WTC11 (cell line): ENCODE data around the gene PIK3CG. TPM values are rescaled to one million over a fixed set of nuclear protein-coding genes. Genes with fewer than 3 reads are reported as not detected.

Experiments
- ATAC-seq: fragments of 200-7000 bp; cut with Tn5 transposase; 2 replicates; pipeline ENCODE4 v1.10.0; 2021; ENCODE audit warnings: mild to moderate bottlenecking, moderate library complexity
- CTCF ChIA-PET: fragments of 300-600 bp; sonication (Branson Sonifier 250); formaldehyde crosslinking; loops from one replicate; lab custom pipeline; 2021; ENCODE audit warnings: antibody characterized with exemption; lab: Charles Lee
- POLR2A ChIA-PET: fragments of 350-600 bp; sonication (Branson Sonifier 250); formaldehyde crosslinking; loops from one replicate; lab custom pipeline; 2021; ENCODE audit warnings: antibody characterized with exemption; lab: Charles Lee
- DNase-seq: peaks from one replicate; pipeline ENCODE4 v3.0.0; 2021; ENCODE audit warnings: low spot score
- H3K27ac Mint-ChIP-seq: 2 replicates; pipeline ENCODE4 v1.8.0; 2021; ENCODE audit warnings: mixed read lengths
- H3K27me3 Mint-ChIP-seq: 2 replicates; pipeline ENCODE4 v1.8.0; 2021; ENCODE audit warnings: low read depth, mild to moderate bottlenecking, moderate library complexity, mixed read lengths
- H3K36me3 Mint-ChIP-seq: 2 replicates; pipeline ENCODE4 v1.8.0; 2021; ENCODE audit warnings: mixed read lengths
- H3K4me1 Mint-ChIP-seq: 2 replicates; pipeline ENCODE4 v1.8.0; 2022; ENCODE audit warnings: mixed read lengths
- H3K4me3 Mint-ChIP-seq: 2 replicates; pipeline ENCODE4 v1.8.0; 2021; ENCODE audit warnings: mild to moderate bottlenecking, moderate library complexity, mixed read lengths
- H3K9me3 Mint-ChIP-seq: 2 replicates; pipeline ENCODE4 v1.8.0; 2021; ENCODE audit warnings: mixed read lengths
- ATF2 ChIP-seq: sonication (generic); formaldehyde crosslinking; IDR thresholded peaks from 2 replicates; pipeline ENCODE4 v1.8.1; 2022; ENCODE audit warnings: low read depth, missing genetic modification reagents, borderline replicate concordance
- CREB1 ChIP-seq: sonication (generic); formaldehyde crosslinking; IDR thresholded peaks from 2 replicates; pipeline ENCODE4 v1.8.0; 2023; ENCODE audit warnings: mild to moderate bottlenecking, missing genetic modification reagents
- E2F1 ChIP-seq: sonication (generic); formaldehyde crosslinking; IDR thresholded peaks from 2 replicates; pipeline ENCODE4 v1.8.0; 2022; ENCODE audit warnings: mild to moderate bottlenecking, missing genetic modification reagents
- E2F4 ChIP-seq: sonication (generic); formaldehyde crosslinking; IDR thresholded peaks from 2 replicates; pipeline ENCODE4 v1.8.1; 2022; ENCODE audit warnings: low read depth, mild to moderate bottlenecking, moderate library complexity, missing genetic modification reagents, borderline replicate concordance
- EMX1 ChIP-seq: fragments of 250-450 bp; sonication (Bioruptor Pico); IDR thresholded peaks from 2 replicates; pipeline ENCODE4 v1.8.0; 2021; ENCODE audit warnings: mild to moderate bottlenecking
- FOXP4 ChIP-seq: sonication (generic); formaldehyde crosslinking; IDR thresholded peaks from 2 replicates; pipeline ENCODE4 v1.8.0; 2022; ENCODE audit warnings: mild to moderate bottlenecking, missing genetic modification reagents
- GRHL2 ChIP-seq: fragments of 250-450 bp; sonication (Bioruptor Pico); IDR thresholded peaks from 2 replicates; pipeline ENCODE4 v1.8.0; 2022; ENCODE audit warnings: mild to moderate bottlenecking, moderate library complexity; ENCODE audit not compliant: insufficient replicate concordance, severe bottlenecking
- GTF2I ChIP-seq: fragments of 250-450 bp; sonication (Bioruptor Pico); conservative IDR thresholded peaks from 2 replicates; pipeline ENCODE4 v1.4.0; 2021; ENCODE audit warnings: mild to moderate bottlenecking
- NFATC4 ChIP-seq: fragments of 250-450 bp; sonication (Bioruptor Pico); IDR thresholded peaks from 2 replicates; pipeline ENCODE4 v1.9.0; 2021; ENCODE audit warnings: mild to moderate bottlenecking
- NFE2L1 ChIP-seq: sonication (generic); formaldehyde crosslinking; IDR thresholded peaks from 2 replicates; pipeline ENCODE4 v1.8.1; 2023; ENCODE audit warnings: missing genetic modification reagents
- NR2C2 ChIP-seq: sonication (generic); formaldehyde crosslinking; IDR thresholded peaks from 2 replicates; pipeline ENCODE4 v1.8.0; 2022; ENCODE audit warnings: mild to moderate bottlenecking, missing genetic modification reagents
- PREB ChIP-seq: sonication (generic); formaldehyde crosslinking; IDR thresholded peaks from 2 replicates; pipeline ENCODE4 v1.8.1; 2022; ENCODE audit warnings: mild to moderate bottlenecking, missing genetic modification reagents, moderate library complexity, borderline replicate concordance
- ZNF232 ChIP-seq: sonication (generic); formaldehyde crosslinking; IDR thresholded peaks from 2 replicates; pipeline ENCODE4 v1.8.0; 2022; ENCODE audit warnings: mild to moderate bottlenecking, missing genetic modification reagents
- ZNF263 ChIP-seq: sonication (generic); formaldehyde crosslinking; IDR thresholded peaks from 2 replicates; pipeline ENCODE4 v1.8.1; 2022; ENCODE audit warnings: low read depth, mild to moderate bottlenecking, moderate library complexity, missing genetic modification reagents
- ZNF416 ChIP-seq: fragments of 250-450 bp; sonication (Bioruptor Pico); IDR thresholded peaks from 2 replicates; pipeline ENCODE4 v1.9.0; 2021; ENCODE audit warnings: mild to moderate bottlenecking, inconsistent platforms
- total RNA-seq: library from RNA; stranded (reverse); gene quantifications from 3 replicates; pipeline ENCODE4 v1.2.3, GENCODE V29; 2021
- TF ChIP-seq, protein P1 (sequence below): fragments of 200-600 bp; IDR thresholded peaks from 2 replicates; pipeline ENCODE4 v1.8.0; 2022; ENCODE audit warnings: antibody characterized with exemption
- TF ChIP-seq, protein P2 (sequence below): sonication (generic); formaldehyde crosslinking; IDR thresholded peaks from 2 replicates; pipeline ENCODE4 v1.8.1; 2023; ENCODE audit warnings: mild to moderate bottlenecking, missing genetic modification reagents
- TF ChIP-seq, protein P3 (sequence below): fragments of 250-450 bp; sonication (Bioruptor Pico); IDR thresholded peaks from 2 replicates; pipeline ENCODE4 v1.8.0; 2021; ENCODE audit warnings: mild to moderate bottlenecking

PIK3CG gene
- total RNA-seq, 1 experiment from 2014 or later = 0.07 TPM

DNA sequence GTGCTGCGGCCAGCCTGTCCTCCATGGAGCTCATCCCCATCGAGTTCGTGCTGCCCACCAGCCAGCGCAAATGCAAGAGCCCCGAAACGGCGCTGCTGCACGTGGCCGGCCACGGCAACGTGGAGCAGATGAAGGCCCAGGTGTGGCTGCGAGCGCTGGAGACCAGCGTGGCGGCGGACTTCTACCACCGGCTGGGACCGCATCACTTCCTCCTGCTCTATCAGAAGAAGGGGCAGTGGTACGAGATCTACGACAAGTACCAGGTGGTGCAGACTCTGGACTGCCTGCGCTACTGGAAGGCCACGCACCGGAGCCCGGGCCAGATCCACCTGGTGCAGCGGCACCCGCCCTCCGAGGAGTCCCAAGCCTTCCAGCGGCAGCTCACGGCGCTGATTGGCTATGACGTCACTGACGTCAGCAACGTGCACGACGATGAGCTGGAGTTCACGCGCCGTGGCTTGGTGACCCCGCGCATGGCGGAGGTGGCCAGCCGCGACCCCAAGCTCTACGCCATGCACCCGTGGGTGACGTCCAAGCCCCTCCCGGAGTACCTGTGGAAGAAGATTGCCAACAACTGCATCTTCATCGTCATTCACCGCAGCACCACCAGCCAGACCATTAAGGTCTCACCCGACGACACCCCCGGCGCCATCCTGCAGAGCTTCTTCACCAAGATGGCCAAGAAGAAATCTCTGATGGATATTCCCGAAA lies 2.7 kb downstream of the PIK3CG start:
- peaks cover 10% of the 10 kb centered on the region; the same call in 1 of the 2 replicates for H3K9me3 Mint-ChIP-seq
- no peak for ATAC-seq
- TF ChIP-seq FOXP4 (CRISPR knock-in tag) = no peak
- TF ChIP-seq, protein P1, sequence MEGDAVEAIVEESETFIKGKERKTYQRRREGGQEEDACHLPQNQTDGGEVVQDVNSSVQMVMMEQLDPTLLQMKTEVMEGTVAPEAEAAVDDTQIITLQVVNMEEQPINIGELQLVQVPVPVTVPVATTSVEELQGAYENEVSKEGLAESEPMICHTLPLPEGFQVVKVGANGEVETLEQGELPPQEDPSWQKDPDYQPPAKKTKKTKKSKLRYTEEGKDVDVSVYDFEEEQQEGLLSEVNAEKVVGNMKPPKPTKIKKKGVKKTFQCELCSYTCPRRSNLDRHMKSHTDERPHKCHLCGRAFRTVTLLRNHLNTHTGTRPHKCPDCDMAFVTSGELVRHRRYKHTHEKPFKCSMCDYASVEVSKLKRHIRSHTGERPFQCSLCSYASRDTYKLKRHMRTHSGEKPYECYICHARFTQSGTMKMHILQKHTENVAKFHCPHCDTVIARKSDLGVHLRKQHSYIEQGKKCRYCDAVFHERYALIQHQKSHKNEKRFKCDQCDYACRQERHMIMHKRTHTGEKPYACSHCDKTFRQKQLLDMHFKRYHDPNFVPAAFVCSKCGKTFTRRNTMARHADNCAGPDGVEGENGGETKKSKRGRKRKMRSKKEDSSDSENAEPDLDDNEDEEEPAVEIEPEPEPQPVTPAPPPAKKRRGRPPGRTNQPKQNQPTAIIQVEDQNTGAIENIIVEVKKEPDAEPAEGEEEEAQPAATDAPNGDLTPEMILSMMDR = no peak
- TF ChIP-seq GTF2I = no peak
- TF ChIP-seq EMX1 (CRISPR knock-in tag) = no peak
- no peak for TF ChIP-seq ZNF232 (CRISPR knock-in tag)
- TF ChIP-seq, protein P2, sequence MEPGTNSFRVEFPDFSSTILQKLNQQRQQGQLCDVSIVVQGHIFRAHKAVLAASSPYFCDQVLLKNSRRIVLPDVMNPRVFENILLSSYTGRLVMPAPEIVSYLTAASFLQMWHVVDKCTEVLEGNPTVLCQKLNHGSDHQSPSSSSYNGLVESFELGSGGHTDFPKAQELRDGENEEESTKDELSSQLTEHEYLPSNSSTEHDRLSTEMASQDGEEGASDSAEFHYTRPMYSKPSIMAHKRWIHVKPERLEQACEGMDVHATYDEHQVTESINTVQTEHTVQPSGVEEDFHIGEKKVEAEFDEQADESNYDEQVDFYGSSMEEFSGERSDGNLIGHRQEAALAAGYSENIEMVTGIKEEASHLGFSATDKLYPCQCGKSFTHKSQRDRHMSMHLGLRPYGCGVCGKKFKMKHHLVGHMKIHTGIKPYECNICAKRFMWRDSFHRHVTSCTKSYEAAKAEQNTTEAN (CRISPR knock-in tag) = no peak
- no peak for TF ChIP-seq PREB
- TF ChIP-seq, all 79 proteins: peak for 0
- Mint-ChIP-seq H3K36me3 (no peaks in the 10 kb centered on the region), H3K4me3 (no peak overlapping the region), H3K4me1 (peaks cover 10% of the 10 kb centered on the region), H3K27ac (no peak overlapping the region), H3K27me3 (no peaks in the 10 kb centered on the region)
- CTCF ChIA-PET = no interaction called here
- POLR2A ChIA-PET = no interaction called here
- no peak for DNase-seq

GRCh38 chr7:106868364-106868763 lies 3.3 kb downstream of the PIK3CG start:
- no peaks in the 10 kb centered on the region for H3K36me3 Mint-ChIP-seq
- peaks cover 10% of the 10 kb centered on the region; the same call in 1 of the 2 replicates for H3K9me3 Mint-ChIP-seq
- TF ChIP-seq NFE2L1 (CRISPR knock-in tag) (no peak), ZNF416 (CRISPR knock-in tag) (no peak), E2F4 (CRISPR knock-in tag) (no peak)
- H3K4me3 Mint-ChIP-seq = no peak overlapping the region
- no peaks in the 10 kb centered on the region for H3K27me3 Mint-ChIP-seq
- H3K27ac Mint-ChIP-seq = no peak overlapping the region
- peaks cover 10% of the 10 kb centered on the region for H3K4me1 Mint-ChIP-seq
- ATAC-seq = no peak
- CTCF ChIA-PET = no interaction called here
- DNase-seq = no peak
- POLR2A ChIA-PET = no interaction called here

DNA sequence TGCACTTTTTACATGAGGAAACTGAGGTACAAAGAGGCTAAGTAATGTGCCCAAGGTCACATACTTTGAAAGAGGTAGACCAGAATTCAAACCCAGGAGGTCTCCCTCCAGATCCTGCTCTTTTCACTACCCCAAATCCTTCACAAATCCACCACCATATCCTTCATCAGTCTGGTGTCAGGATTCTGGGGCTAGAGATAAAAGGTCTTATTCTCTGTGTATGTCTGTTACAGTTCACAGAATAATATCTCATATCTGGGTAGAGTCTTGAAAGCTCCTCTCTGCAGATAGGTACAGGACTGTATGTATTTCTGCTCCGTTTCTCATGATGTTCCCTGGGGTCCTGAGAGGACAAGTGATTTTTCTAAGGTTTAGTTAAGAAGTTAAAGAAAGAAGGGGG lies 4.9 kb downstream of the PIK3CG start:
- H3K9me3 Mint-ChIP-seq = peaks cover 10% of the 10 kb centered on the region; the same call in 1 of the 2 replicates
- no peaks in the 10 kb centered on the region for H3K36me3 Mint-ChIP-seq
- H3K4me3 Mint-ChIP-seq = no peak overlapping the region
- ChIA-PET POLR2A (no interaction called here), CTCF (no interaction called here)
- peaks cover 8% of the 10 kb centered on the region for H3K4me1 Mint-ChIP-seq
- DNase-seq (no peak), ATAC-seq (no peak)
- no peaks in the 10 kb centered on the region for H3K27me3 Mint-ChIP-seq
- no peak overlapping the region for H3K27ac Mint-ChIP-seq
- TF ChIP-seq E2F1 = no peak
- TF ChIP-seq NFATC4 (CRISPR knock-in tag) = no peak
- no peak for TF ChIP-seq NR2C2 (CRISPR knock-in tag)
- no peak for TF ChIP-seq ZNF263 (CRISPR knock-in tag)
- TF ChIP-seq, protein P3, sequence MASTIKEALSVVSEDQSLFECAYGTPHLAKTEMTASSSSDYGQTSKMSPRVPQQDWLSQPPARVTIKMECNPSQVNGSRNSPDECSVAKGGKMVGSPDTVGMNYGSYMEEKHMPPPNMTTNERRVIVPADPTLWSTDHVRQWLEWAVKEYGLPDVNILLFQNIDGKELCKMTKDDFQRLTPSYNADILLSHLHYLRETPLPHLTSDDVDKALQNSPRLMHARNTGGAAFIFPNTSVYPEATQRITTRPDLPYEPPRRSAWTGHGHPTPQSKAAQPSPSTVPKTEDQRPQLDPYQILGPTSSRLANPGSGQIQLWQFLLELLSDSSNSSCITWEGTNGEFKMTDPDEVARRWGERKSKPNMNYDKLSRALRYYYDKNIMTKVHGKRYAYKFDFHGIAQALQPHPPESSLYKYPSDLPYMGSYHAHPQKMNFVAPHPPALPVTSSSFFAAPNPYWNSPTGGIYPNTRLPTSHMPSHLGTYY = no peak
- TF ChIP-seq CREB1 = no peak
- TF ChIP-seq, protein P2 (CRISPR knock-in tag) = no peak
- no peak for TF ChIP-seq ATF2 (CRISPR knock-in tag)
- TF ChIP-seq ZNF232 (CRISPR knock-in tag) = no peak
- no peak for TF ChIP-seq GRHL2
